ENCODE results near the gene DCTPP1.

DNA sequence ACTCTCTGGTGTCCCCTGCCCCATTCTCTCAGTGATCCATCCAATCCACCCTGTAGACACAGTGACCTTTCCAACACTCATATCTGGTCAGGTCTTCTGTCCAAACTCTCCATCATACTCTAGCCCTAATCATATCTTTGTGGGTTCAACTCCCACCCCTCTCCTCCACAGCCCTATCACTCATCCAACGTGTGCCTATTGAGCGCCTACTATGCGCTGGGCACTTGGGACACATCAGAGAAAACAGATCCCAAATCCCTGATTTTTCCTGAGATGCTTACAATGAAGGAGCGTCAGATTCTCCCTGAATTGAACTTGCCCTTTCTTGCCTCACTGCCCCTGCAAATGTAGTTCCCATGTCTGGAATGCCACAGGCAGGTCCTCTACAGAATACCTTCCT, 1.8 kb downstream of the DCTPP1 start:
- TF ChIP-seq, protein P1, sequence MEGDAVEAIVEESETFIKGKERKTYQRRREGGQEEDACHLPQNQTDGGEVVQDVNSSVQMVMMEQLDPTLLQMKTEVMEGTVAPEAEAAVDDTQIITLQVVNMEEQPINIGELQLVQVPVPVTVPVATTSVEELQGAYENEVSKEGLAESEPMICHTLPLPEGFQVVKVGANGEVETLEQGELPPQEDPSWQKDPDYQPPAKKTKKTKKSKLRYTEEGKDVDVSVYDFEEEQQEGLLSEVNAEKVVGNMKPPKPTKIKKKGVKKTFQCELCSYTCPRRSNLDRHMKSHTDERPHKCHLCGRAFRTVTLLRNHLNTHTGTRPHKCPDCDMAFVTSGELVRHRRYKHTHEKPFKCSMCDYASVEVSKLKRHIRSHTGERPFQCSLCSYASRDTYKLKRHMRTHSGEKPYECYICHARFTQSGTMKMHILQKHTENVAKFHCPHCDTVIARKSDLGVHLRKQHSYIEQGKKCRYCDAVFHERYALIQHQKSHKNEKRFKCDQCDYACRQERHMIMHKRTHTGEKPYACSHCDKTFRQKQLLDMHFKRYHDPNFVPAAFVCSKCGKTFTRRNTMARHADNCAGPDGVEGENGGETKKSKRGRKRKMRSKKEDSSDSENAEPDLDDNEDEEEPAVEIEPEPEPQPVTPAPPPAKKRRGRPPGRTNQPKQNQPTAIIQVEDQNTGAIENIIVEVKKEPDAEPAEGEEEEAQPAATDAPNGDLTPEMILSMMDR (conservative IDR thresholded peaks at IDR 0.05; ENCODE audit: low read depth, low read length): no peak
- TF ChIP-seq EZH2 (IDR thresholded peaks at IDR 0.05; ENCODE audit: borderline replicate concordance, low read depth, low read length, poor library complexity, severe bottlenecking): no peak
